Astrocyte of the spinal cord (primary cell): ENCODE data around the gene CAPZA2.

ENCODE experiments used
- DNase-seq: peaks from one replicate; pipeline ENCODE4 v3.0.0; 2011; ENCODE audit warnings: low read depth, low spot score
- H3K4me3 ChIP-seq: 2 replicates; pipeline ENCODE4 v1.5.1; 2011; ENCODE audit warnings: low read depth, mild to moderate bottlenecking, low read length, moderate library complexity
- in situ Hi-C: cut with HindIII; loops from 2 replicates; pipeline ENCODE4 v1.10.0; 2017; ENCODE audit warnings: low sequenced_read_pairs
- TF ChIP-seq, protein P1 (sequence below): IDR thresholded peaks from 2 replicates; pipeline ENCODE4 v1.5.1; 2012; ENCODE audit warnings: low read depth, mild to moderate bottlenecking, low read length, inconsistent platforms

CAPZA2 gene

DNA sequence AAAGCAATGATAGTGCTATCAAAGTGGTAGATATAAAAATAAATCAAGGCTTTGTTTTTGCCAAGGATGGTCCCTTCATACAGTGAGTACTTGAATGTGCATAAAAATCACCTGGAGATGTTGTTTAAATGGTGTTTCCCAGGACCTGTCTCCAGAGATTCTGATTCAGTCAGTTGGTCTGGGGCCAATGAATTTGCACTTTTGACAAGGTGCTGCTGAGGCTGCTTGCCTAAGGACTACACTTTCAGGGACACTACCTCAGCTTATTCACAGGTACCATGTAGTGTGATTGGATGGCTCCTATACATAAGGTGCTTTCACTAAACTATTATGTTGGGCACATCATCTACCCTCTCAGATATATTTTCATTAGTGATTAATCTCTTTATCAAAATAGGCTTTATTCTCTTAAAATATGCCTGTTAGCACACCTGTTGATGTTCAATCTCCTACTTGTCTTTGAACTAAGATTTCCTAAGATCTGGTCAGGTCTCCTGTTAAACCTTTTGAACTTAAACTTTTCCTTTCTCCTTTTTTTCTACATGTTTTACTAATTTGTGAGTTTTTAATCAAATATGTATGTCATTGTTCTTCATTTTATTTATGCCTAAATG, 24.3 kb downstream of the CAPZA2 start:
- H3K4me3 ChIP-seq, result no peak overlapping the region
- in situ Hi-C loops, result no loop called here
- TF ChIP-seq, protein P1, sequence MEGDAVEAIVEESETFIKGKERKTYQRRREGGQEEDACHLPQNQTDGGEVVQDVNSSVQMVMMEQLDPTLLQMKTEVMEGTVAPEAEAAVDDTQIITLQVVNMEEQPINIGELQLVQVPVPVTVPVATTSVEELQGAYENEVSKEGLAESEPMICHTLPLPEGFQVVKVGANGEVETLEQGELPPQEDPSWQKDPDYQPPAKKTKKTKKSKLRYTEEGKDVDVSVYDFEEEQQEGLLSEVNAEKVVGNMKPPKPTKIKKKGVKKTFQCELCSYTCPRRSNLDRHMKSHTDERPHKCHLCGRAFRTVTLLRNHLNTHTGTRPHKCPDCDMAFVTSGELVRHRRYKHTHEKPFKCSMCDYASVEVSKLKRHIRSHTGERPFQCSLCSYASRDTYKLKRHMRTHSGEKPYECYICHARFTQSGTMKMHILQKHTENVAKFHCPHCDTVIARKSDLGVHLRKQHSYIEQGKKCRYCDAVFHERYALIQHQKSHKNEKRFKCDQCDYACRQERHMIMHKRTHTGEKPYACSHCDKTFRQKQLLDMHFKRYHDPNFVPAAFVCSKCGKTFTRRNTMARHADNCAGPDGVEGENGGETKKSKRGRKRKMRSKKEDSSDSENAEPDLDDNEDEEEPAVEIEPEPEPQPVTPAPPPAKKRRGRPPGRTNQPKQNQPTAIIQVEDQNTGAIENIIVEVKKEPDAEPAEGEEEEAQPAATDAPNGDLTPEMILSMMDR, result no peak
- no peak for DNase-seq

DNA sequence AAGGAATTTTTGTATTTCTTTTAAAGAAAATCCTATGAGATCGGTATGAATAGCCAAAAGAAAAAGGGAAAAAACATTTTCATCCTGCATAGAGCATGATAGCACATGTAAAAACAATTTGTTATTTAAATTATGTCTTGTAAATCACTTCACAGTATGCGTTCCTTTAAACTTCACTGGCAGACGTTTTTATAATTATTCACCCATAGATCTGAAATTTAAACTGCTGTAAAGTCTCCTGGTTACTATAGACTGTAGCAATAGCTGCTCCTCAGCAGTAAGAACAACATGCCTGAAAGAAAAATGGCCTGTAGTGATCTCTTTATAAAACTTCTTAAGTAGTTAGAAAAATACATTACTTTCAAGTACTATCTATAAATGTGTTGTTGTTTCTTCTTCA, 26.5 kb downstream of the CAPZA2 start:
- in situ Hi-C loops, result no loop called here
- no peak for DNase-seq
- H3K4me3 ChIP-seq, result no peak overlapping the region
- TF ChIP-seq, protein P1, result no peak

DNA sequence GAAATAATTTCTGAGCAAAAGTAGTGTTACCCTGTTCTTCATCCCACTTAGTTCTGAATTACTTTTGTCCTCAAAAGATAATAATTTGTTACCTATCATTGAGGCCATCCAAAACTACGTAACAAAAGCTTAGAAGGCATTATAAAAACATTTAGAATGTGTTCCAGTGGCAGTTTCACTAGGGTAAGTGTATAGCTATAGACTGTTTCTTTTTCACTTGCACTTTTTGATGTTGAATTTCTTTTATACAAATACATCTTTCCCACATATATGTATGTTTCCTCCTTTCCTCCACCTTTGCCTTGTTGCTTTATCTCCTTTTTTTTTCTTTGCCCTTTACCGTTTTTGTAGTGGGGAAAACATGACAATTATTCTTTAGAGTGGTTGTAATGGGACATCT, 33.5 kb downstream of the CAPZA2 start:
- TF ChIP-seq, protein P1, result no peak
- in situ Hi-C loops, result no loop called here
- H3K4me3 ChIP-seq, result no peak overlapping the region
- no peak for DNase-seq

DNA sequence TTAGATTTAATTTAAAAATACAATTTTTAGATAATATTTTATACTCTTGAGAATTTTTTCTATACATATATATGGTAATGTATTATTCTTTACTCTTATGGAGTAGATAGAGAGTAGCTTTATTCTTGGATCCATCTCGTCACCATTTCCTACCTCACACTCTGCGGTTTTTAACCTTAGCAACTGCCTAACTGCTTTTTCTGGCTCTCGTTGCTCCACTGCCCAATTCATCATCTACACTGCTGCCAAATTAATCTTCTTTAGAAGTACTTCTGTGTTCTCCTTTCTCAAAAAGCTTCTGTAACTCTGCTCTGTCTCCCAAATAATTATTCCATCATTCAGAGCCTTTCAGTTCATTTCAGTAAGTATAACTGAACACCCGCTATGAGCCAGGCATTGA, 35.3 kb downstream of the CAPZA2 start:
- DNase-seq, result no peak
- in situ Hi-C loops, result no loop called here
- TF ChIP-seq, protein P1, result no peak
- no peak overlapping the region for H3K4me3 ChIP-seq

DNA sequence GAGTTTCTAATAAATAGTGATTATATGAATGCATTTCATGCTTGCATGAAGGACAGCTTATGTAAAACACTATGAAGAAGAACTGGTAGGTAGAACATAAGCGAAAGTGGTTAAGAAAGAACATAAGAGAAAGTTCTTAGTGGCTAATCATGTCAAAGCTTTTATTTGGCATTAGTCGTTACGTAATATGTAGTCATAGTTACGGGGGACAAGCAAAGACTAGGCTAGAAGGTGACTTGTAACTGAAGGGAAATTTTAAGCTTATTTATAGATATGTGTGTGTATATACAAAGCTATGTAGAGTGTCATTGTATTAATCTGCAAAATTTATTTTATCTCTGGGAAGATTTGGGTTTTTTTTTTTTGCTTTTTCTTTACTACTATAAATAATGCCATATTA, 36.9 kb downstream of the CAPZA2 start:
- TF ChIP-seq, protein P1, result no peak
- in situ Hi-C loops, result no loop called here
- no peak for DNase-seq
- H3K4me3 ChIP-seq, result no peak overlapping the region

DNA sequence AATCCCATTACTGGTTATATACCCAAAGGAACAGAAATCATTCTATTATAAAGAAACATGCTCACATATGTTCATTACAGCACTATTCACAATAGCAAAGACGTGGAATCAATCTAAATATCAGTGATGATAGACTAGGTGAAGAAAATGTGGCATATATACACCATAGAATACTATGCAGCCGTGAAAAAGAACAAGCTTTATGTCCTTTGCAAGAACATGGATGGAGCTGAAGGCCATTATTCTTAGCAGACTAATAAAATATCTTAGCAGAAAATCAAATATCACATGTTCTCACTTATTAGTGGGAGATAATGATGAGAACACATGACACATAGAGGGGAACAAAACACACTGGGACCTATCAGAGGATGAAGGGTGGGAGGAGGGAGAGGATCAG, 38.8 kb downstream of the CAPZA2 start:
- in situ Hi-C loops, result no loop called here
- TF ChIP-seq, protein P1, result no peak
- H3K4me3 ChIP-seq, result no peak overlapping the region
- DNase-seq, result no peak

DNA sequence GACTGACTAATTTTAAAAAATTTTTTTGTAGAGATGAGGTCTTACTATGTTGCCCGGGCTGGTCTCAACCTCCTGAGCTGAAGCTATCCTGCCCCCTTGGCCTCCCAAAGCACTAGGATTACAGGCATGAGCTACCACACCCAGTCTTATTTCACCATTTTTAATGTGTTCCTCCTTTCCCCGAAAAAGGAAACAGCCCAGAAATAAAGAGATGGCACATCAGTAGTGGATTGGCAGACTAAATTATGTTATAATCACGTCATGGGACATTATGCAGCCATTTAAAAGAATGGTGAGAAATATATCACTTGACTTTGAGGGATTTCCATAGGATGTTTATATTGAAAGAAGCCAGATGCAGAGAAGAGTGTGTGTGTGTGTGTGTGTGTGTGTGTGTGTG, 40.5 kb downstream of the CAPZA2 start:
- no peak overlapping the region for H3K4me3 ChIP-seq
- no peak for DNase-seq
- in situ Hi-C loops, result no loop called here
- TF ChIP-seq, protein P1, result no peak
